GM10266 (cell line): ENCODE results near the gene TCEAL4.
"Not testable (repeated sequence)": the region's sequence is repeated elsewhere in the genome, so short reads cannot be mapped to it uniquely, and the experiment has no call there.

Experiments used
- DNase-seq: peaks from one replicate; pipeline ENCODE4 v3.0.0; 2012; ENCODE audit errors: extremely low spot score
- TF ChIP-seq, protein P1 (sequence below): IDR thresholded peaks from 2 replicates; pipeline ENCODE4 v1.5.1; 2012; ENCODE audit warnings: mild to moderate bottlenecking, low read depth; ENCODE audit not compliant: control insufficient read depth, insufficient read depth; ENCODE audit errors: missing control alignments

The TCEAL4 gene

GRCh38 chrX:103586659-103587058, 1.3 kb downstream of the TCEAL4 start:
- no peak for DNase-seq
- TF ChIP-seq, protein P1, sequence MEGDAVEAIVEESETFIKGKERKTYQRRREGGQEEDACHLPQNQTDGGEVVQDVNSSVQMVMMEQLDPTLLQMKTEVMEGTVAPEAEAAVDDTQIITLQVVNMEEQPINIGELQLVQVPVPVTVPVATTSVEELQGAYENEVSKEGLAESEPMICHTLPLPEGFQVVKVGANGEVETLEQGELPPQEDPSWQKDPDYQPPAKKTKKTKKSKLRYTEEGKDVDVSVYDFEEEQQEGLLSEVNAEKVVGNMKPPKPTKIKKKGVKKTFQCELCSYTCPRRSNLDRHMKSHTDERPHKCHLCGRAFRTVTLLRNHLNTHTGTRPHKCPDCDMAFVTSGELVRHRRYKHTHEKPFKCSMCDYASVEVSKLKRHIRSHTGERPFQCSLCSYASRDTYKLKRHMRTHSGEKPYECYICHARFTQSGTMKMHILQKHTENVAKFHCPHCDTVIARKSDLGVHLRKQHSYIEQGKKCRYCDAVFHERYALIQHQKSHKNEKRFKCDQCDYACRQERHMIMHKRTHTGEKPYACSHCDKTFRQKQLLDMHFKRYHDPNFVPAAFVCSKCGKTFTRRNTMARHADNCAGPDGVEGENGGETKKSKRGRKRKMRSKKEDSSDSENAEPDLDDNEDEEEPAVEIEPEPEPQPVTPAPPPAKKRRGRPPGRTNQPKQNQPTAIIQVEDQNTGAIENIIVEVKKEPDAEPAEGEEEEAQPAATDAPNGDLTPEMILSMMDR: no peak

GRCh38 chrX:103592295-103592694, 7.0 kb downstream of the TCEAL4 start:
- not testable (repeated sequence) for DNase-seq

DNA sequence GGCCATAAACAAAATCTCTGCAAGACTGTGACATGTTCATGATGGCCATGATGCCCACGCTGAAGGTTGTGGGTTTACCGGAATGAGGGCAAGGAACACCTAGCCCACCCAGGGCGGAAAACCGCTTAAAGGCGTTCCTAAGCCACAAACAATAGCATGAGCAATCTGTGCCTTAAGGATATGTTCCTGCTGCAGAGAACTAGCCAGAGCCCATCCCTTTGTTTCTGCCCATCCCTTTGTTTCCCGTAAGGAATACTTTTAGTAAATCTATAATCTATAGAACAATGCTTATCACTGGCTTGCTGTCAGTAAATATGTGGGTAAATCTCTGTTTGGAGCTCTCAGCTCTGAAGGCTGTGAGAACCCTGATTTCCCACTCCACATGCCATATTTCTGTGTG, 9.9 kb downstream of the TCEAL4 start:
- DNase-seq: not testable (repeated sequence)

DNA sequence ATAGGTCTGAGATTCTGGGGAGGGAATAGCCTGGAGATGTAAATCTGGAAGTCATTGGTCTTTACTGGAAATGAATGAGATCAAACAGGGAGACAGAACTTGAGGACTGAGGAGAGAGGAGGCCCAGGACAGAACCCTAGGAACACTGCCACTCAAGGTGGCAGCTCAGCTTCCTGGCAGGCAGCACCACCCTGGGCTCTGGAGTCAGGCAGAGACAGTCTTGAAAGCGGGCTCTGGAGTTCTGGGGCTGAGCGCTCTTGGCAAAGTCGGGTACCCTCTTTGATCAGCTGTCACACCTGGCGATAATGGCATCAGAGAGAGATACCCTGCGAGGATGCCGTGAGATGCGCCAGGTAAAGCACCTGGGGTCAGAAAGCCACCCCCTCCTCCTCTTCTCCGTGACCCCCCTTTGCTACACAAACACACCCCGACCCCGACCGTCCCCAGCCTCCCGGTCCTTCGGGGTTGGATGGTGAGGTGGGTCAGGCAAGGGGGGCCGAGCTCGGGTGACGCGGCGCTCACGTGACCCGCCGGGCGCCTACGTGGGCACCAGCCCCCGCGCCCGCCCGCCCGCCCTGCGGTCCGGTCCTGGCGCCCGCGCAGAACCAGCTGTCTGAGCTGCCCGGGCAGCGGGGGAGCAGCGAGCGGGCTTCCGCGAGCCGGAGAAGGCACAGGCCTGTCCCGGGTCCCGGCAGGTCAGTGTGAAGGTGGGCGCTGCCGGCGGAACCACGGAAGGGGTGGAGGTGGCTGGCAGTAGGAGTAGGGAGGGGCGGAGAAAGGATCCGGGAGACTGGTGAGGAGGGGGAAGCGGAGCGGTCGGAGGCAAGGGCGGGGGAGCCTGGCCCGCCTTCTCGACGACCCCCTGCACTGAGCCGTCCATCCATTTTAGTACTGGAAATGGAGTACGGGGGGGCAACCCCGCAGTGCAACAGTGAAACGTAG, 22.3 kb downstream of the TCEAL4 start, which contains the start of gene TCEAL3:
Gene TCEAL3 (plus strand): TSS at position 600 of the 942 bp plus-strand sequence. CDS start 1,102 bp downstream, outside the sequence.
- TF ChIP-seq, protein P1: no peak
- peak; percentile 21 for DNase-seq

DNA sequence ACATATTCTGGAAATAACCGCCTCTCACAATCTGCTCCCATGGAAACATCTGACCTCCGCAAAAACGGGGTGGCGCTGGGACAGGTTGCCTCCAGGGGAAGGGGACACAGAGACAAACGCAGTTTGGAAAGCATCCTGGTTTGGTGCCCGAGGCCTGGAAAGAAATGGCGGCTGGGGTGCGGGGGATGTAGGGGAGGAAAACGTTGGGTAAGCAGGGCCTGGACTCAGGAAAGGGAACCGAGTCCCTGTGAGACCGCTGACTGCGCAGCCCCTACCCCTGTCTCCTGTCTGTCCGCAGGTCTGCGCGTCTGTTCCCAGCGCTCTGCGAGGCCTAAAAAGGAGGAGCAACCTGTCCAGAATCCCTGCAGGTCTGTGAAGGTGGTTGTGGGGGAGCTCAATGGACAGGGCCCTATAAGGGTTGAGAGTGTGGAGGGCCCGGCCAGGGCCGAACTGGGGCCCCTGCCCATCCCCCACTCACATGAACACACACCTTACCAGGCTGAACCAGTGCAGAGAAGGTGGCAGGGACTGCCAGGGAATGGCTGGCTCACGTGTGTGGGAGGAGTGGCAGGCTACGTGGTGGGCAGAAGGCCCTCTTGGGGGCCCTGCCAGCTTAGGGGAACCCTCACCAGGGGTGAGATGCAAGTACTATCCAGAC, 23.1 kb downstream of the TCEAL4 start:
- TF ChIP-seq, protein P1: no peak
- peak; percentile 15 for DNase-seq

DNA sequence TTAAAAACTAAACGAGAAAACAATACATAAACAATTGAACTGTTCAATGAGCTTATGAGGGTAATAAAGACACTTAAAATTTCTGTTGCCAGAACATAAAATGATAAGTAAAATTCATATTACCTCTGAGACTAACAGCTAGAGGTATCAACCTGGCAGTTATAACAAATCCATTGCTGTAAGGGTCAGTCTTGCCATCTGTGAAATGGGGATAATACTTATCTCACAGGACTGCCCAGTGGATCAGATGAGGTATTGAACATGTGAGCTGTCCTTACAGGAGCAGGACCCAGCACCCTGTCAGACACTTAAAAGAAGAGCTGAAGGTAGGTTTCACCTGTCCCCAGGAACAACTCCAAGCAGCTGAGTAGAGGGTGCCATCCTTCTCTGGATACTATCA, 25.0 kb downstream of the TCEAL4 start:
- TF ChIP-seq, protein P1: no peak
- DNase-seq: no peak

- DNase-seq: no peak
- TF ChIP-seq, protein P1: no peak
Measured at GRCh38 chrX:103613362-103613890, 28.1 kb downstream of the TCEAL4 start.

DNA sequence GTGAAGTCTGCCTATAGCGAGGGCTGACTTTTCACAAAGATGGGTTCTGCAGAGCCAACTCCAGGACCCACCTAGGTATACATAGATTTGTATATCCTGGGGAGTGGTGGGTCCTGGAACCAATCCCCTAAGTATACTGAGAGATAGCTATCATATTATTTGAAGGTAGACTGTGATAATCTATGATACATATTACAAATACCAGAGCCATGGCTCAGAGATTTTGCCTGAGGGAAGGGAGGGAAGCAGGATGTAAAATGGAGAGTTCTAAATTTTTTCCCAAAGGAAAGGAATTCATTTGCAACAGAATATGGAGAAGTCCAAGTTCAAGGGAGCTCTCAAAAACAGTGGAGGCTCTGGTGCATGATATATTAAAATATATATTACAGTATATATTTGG, 29.7 kb downstream of the TCEAL4 start:
- TF ChIP-seq, protein P1: no peak
- DNase-seq: no peak
